Frontal cortex (tissue), 4 donors: Measurements from ENCODE around the gene TAGLN2. TPM values are rescaled to one million over a fixed set of nuclear protein-coding genes. Genes with fewer than 3 reads are reported as not detected.
"Not testable (repeated sequence)": the region's sequence is repeated elsewhere in the genome, so short reads cannot be mapped to it uniquely, and the experiment has no call there.

Experiments used
- DNase-seq, 2 donors: peaks; one replicate each; pipeline ENCODE4 v3.0.0; 2012; ENCODE audit warnings: low spot score in 2 of 2
- FAIRE-seq: peaks from 2 replicates; lab custom pipeline; 2012; peaks lifted over from hg19 to GRCh38; lab: Jason Lieb, UNC
- total RNA-seq: library from RNA; depleted of rRNA; stranded (reverse); fragments of >200 nt; gene quantifications from one replicate; pipeline ENCODE4 v1.2.3, GENCODE V29; 2014
- donor health status: control.
- donor health status: control.
- donor health status: control.

Gene TAGLN2
- total RNA-seq, 1 donor from 2014 or later, result 18.8 TPM

DNA sequence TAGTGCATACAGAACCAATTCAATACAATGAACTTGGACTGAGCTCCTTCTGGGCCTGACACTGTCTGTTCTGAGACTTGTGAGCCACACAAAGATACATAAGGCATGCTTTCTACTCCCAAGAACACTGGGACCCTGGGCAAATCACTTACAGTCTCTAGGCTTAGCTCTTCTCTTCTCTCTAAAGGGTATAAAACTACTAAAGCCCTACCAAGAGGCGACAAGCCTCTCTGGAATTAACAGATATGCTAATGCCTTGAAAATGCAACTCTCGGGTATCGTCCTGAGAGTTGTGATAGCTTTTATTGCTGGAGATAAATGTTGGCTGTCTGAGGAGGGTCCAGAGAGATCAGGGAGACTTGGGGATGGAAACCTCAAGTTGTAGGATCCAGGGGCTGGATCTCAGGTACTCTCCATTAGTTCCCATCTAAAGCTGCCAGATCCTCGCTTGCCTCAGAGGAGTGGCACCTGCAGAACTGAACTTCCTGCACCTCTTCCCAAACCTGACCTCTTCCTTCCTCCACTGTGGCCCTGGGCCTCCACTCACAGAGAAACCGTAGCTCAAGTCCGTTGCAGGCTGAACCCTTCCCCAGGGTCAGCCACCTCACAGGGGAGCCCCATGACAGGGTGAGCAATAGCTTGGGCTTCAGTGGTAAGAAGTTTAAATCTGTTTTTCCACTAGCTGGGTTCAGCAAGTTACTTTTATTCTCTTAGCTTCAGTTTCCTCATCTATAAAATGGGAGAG, 13.8 kb downstream of the TAGLN2 start:
- no peak for FAIRE-seq

GRCh38 chr1:159908031-159908940, 17.0 kb downstream of the TAGLN2 start:
- no peak for DNase-seq
- no peak for FAIRE-seq

More for the DNA sequence above, 13.8 kb downstream of the TAGLN2 start:
- no peak for DNase-seq

DNA sequence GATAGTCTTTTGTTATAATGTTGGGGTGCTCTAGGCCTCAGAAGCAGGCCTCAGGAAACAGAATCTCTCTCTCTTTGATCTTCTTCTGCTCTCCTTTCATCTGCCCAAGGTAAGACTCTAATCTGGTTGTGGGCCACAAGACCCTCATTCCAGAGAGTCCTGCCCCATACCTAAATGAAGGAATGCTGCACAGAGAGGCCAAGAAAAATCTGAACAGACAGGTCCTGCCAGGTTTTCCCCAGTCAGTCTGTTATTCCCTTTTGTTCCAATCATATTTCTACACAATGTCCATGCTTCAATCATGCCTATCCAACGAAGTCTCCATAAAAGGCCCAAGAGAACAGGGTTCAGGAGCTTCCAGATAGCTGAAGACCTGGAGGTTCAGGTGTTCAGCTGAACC, 18.3 kb downstream of the TAGLN2 start:
- DNase-seq (no peak), FAIRE-seq (no peak)

DNA sequence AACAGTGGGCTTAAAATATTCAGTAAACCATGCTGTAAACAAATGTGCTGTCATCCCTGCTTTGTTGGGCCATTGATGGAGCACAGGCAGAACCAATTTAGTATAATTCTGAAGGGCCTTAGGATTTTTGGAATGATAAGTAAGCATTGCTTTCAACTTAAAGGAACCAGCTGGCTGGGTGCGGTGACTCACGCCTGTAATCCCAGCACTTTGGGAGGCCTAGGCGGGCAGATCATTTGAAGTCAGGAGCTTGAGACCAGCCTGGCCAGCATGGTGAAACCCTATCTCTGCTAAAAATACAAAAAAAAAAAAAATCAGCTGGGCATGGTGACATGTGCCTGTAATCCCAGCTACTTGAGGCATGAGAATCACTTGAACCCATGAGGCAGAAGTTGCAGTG, 21.3 kb downstream of the TAGLN2 start:
- not testable (repeated sequence) for DNase-seq, FAIRE-seq

DNA sequence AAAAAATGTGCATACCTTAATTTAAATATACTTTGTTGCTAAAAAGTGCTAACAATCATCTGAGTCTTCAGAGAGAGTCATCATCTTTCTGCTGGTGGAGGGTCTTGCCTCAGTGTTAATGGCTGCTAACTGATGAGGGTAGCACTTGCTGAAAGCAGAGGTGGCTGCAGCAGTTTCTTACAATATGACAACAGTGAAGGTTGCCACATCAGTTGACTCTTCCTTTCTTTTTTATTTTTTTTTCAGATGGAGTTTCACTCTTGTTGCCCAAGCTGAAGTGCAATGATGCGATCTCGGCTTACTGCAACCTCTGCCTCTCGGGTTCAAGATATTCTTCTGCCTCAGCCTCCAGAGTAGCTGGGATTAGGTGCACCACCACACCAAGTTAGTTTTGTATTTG, 22.8 kb downstream of the TAGLN2 start:
- no peak for FAIRE-seq

GRCh38 chr1:159900755-159901360, 24.4 kb downstream of the TAGLN2 start:
- DNase-seq (no peak), FAIRE-seq (no peak)

More for the DNA sequence above, 22.8 kb downstream of the TAGLN2 start:
- DNase-seq, result no peak

DNA sequence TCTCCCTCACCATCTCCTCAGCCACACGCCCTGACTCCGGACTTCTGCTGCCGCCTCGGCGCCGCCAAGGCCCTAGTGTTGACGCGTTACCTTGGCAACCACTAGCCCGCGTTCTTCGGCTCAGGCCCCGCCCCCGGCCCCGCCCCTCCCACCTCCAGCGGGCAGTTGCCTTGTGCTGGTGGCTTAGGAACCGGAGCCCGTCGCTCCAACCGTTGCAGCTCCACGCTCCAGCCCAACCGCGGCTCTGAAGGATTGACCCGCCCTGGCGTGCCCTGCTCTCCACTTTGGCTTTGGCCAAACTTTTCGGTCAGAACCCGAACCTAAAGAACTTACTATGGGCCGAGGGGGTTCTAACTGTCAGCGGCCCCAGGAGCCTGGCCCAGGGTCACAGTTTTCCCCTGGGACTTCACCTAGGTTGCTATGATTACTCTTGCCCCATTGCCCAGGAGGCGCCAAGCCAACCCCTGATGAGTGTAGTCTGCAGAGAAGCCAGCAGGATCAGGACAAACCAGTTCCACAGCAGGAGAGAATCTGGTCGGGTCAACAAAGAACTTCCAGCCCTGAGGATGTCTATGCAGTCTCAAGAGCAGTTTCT, 25.1 kb downstream of the TAGLN2 start, which contains the start of gene CFAP45:
CFAP45 (minus strand) TSS at position 80 of the 595 bp plus-strand sequence; CDS start at position 13, 67 bp downstream.
- FAIRE-seq, result no peak

DNA sequence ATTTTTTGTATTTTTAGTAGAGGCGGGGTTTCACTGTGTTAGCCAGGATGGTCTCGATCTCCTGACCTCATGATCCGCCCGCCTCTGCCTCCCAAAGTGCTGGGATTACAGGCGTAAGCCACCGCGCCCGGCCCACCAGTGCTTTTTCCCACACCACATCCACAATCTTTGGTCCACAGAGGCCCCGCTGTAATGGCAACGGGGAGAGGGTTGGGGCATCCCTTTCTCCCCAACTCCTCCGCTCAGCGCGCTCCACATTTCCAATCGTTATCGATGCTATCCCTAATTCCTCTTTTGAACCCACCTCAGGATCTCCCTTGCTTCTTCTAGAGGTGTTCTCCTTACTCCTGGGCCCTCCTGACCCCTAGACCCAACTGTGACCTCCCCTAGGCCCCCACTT, 25.7 kb downstream of the TAGLN2 start:
- DNase-seq, result not testable (repeated sequence)

More for the DNA sequence above, 25.1 kb downstream of the TAGLN2 start, which contains the start of gene CFAP45:
- DNase-seq, result no peak

DNA sequence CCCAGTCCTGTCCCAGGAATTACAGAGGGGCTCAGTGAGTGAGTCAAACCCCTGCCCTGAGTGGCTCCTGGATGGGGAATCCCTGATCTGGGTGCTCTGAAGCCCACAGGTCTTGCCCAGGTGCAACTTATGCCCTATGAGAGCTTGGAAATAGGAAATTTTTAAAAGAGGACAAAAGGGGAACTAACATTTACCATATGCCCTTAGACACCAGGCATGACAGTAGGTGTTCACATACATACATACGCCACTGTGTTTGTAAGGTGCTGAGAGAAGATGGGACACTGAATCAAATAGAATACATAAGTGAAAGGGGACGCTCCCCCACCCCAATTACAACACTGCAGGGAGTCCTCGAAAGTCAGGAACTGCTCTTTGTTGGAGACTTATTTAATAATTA, 26.8 kb downstream of the TAGLN2 start:
- DNase-seq (no peak), FAIRE-seq (no peak)

More for the DNA sequence above, 25.7 kb downstream of the TAGLN2 start:
- not testable (repeated sequence) for FAIRE-seq

- DNase-seq (no peak), FAIRE-seq (no peak)
These were observed 27.3 kb downstream of the TAGLN2 start for GRCh38 chr1:159897962-159898361.

- FAIRE-seq (no peak), DNase-seq (no peak)
These were observed 28.8 kb downstream of the TAGLN2 start for GRCh38 chr1:159896546-159896930.

DNA sequence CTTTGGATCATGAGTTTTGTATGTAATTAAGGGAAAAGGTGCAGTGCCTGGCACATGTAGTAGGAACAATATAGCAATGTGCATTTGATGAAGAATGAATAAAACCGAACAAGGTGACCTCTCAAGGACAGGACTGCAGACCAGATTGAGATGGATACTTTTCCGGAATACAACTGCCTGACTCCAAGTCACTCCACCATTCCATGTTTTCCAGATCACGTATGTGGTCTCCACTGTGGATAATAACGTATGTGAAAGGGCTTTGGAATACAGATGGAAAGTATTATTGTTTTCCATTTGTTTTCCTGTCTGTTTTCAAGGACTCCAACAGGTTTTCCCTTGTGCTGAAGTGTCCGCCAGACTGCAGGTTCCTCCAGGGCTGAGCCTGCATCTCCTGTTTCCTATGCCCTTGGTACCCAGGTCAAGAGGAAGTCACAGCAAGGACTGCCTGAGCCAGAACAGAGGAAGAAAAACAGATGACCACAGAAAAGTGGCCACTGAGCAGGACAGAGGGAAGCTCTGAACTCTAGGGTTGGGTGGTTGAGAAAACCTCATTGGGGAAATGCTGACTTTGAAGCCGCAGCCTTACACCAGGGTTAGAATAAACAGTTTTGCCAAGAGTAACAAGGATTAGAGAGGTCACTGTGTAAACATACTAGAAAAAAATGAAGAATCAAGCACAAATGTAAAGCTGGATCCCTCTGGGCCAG, 29.3 kb downstream of the TAGLN2 start:
- no peak for DNase-seq
- no peak for FAIRE-seq

DNA sequence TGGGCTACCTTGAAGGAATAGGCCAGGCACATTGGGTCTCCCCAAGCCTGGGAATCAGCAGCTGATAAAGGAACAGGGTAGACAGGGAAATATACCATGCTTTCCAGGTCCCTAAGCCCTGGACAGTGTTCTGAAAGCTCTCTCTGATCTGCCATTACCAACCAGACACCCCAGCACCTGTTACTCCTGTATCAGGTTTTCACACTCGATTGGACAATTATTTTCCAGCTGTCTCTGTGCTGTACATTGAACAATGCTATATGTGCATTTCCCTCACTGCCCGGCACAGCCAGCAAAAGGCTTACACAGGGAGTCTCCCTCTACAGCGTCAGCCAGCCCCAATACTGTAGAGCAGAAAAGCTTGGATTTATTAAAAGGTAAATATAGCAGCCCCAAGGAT, 30.0 kb downstream of the TAGLN2 start:
- no peak for FAIRE-seq
- DNase-seq, result no peak

DNA sequence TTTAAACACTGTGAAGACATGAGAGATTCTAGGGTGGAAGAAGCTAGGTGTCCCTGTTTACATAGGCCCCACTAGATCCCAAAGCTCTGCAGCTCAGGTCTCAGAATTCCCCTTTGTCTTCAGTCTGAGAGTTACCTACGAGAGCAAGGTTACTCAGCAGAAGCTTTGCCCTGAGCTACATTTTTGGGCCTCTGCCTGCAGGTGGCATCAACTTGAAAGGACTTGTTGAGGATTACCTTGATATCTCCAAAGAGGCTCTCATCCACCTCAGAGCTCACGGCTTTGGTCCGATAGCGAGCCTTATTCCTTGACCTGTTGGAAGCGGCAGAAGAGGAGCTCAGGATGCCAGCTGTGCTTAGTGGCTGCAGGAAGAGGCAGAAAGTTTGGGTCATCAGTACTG, 32.4 kb downstream of the TAGLN2 start:
- no peak for FAIRE-seq
- no peak for DNase-seq

GRCh38 chr1:159891275-159892157, 33.8 kb downstream of the TAGLN2 start:
- FAIRE-seq, result no peak
- DNase-seq, result peak; percentile 57 to 73

DNA sequence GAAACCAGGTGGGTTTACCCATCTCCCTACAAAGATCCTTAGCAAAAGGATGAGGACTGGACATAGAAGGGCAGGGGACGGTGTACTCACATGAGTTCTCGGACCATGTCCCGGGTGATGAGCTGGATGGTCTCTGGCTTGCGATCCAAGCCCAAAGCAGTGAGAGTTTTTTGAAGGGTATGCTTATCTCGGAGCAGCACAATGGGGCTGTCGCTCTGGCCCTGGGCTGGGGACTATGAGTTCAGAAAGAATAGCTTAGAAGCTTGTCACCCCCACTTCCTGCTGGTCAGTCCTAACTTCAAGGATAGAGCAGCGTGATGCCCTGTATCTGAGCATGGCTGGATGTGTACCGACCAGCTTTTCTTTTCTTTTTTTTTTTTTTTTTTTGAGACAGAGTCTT, 34.9 kb downstream of the TAGLN2 start:
- FAIRE-seq, result no peak
- no peak for DNase-seq

GRCh38 chr1:159889821-159890252, 35.5 kb downstream of the TAGLN2 start:
- peak in 1 of 2 donors; percentile 56 for DNase-seq
- FAIRE-seq, result no peak

GRCh38 chr1:159889202-159889601, 36.1 kb downstream of the TAGLN2 start:
- DNase-seq, result no peak
- FAIRE-seq, result no peak
